ENCODE data around the gene ART1. TPM values are rescaled to one million over a fixed set of nuclear protein-coding genes. Genes with fewer than 3 reads are reported as not detected.

ART1 gene
- total and polyA plus RNA-seq, 2 of the 8 experiments (the other 6 are each of a cell fraction or from before 2014, with no cell fraction given) = not detected

- Histone ChIP-seq H2AFZ (ENCODE audit: low read length) (no peak overlapping the region), H3K18ac (ENCODE audit: extremely low read depth, low read length) (no peak overlapping the region), H3K9ac (replicated peaks in 1 of 4; ENCODE audit: extremely low read depth in 1 of 4, low read depth in 3 of 4, low read length in 3 of 4) (no peak overlapping the region), H3K4ac (replicated peaks; ENCODE audit: insufficient read length, low read depth, low read length) (no peak overlapping the region), H4K8ac (ENCODE audit: extremely low read depth, insufficient read depth, low read length) (no peak overlapping the region), H3K27me3 (replicated peaks in 1 of 4; ENCODE audit: control insufficient read depth in 3 of 4, extremely low read depth in 1 of 4, insufficient read depth in 3 of 4, low read length in 3 of 4) (no peaks in the 10 kb centered on the region), H3K23me2 (ENCODE audit: low read depth, low read length) (no peaks in the 10 kb centered on the region), H3K4me1 (replicated peaks in 1 of 4; ENCODE audit: control insufficient read depth in 3 of 4, insufficient read depth in 4 of 4, low read length in 3 of 4) (no peaks in the 10 kb centered on the region), H2BK20ac (ENCODE audit: low read length) (no peak overlapping the region), H4K20me1 (replicated peaks in 1 of 2; ENCODE audit: control insufficient read depth in 1 of 2, insufficient read depth in 2 of 2, low read length in 2 of 2) (peaks cover 0 to 3% of the 10 kb centered on the region in 2 experiments), H3K56ac (replicated peaks; ENCODE audit: insufficient read length, low read depth, low read length) (no peak overlapping the region), H2AK5ac (ENCODE audit: low read depth, low read length) (no peak overlapping the region), H3K27ac (ENCODE audit: low read depth, low read length) (no peak overlapping the region), H3K79me2 (ENCODE audit: control insufficient read depth in 1 of 2, insufficient read depth in 2 of 2, low read length in 2 of 2) (no peaks in the 10 kb centered on the region), H3K4me3 (ENCODE audit: extremely low read depth in 1 of 4, insufficient read depth in 2 of 4, low read depth in 3 of 4, low read length in 4 of 4) (no peak overlapping the region), H2BK12ac (ENCODE audit: low read depth, low read length) (no peak overlapping the region), H2BK5ac (ENCODE audit: low read depth, low read length) (no peak overlapping the region), H2BK120ac (replicated peaks; ENCODE audit: low read depth, low read length) (no peak overlapping the region), H4K5ac (ENCODE audit: insufficient read length, low read depth, low read length) (no peak overlapping the region), H2BK15ac (ENCODE audit: low read length) (no peak overlapping the region), H3K23ac (ENCODE audit: insufficient read length) (no peak overlapping the region), H3K79me1 (ENCODE audit: low read depth, low read length) (no peaks in the 10 kb centered on the region), H4K91ac (replicated peaks; ENCODE audit: insufficient read length, low read length) (no peak overlapping the region), H3K4me2 (ENCODE audit: insufficient read depth in 1 of 2, low read depth in 2 of 2, low read length in 2 of 2) (no peak overlapping the region), H3K14ac (ENCODE audit: insufficient read length) (no peak overlapping the region), H3K36me3 (ENCODE audit: control insufficient read depth in 2 of 4, insufficient read depth in 4 of 4, low read length in 3 of 4) (peaks cover 39 to 95% (median 85%) of the 10 kb centered on the region in 4 experiments), H3K9me3 (ENCODE audit: insufficient read depth in 2 of 2, low read depth in 1 of 2, low read length in 1 of 2) (no peaks in the 10 kb centered on the region)
- FAIRE-seq = no peak
- DNase-seq (ENCODE audit: low read depth in 1 of 2, low spot score in 2 of 2) = no peak
- WGBS, 2 experiments (ENCODE audit: extremely low coverage in 1 of 2, insufficient coverage in 1 of 2, insufficient read length in 1 of 2, insufficient replicate concordance in 2 of 2, low coverage in 1 of 2, low lambda C conversion rate in 2 of 2, missing lambda C conversion rate in 1 of 2) = 90% methylated on average over 3 of the region's 3 CpGs; no CpG with 5 or more reads in 1 of the 2 experiments
- TF ChIP-seq POLR2AphosphoS5 (IDR thresholded peaks at IDR 0.05; ENCODE audit: low read depth, low read length) (no peak), ASH2L (IDR thresholded peaks at IDR 0.05; ENCODE audit: low read length) (no peak), ZNF274 (IDR thresholded peaks at IDR 0.05; ENCODE audit: borderline replicate concordance, extremely low read depth, low read length) (no peak), MAFK (IDR thresholded peaks at IDR 0.05; ENCODE audit: low read depth, low read length) (no peak), SP2 (IDR thresholded peaks at IDR 0.05; ENCODE audit: low read length) (no peak), CTCF (IDR thresholded peaks at IDR 0.05; ENCODE audit: control extremely low read depth in 1 of 3, insufficient read depth in 1 of 3, low read depth in 1 of 3, low read length in 3 of 3) (no peak), SRF (IDR thresholded peaks at IDR 0.05; ENCODE audit: low read depth, low read length) (no peak)
- POLR2A ChIA-PET (ENCODE audit: partially characterized antibody) = no interaction called here
- CTCF ChIA-PET (ENCODE audit: partially characterized antibody) = interaction anchor here (1.1 to 1.7 kb wide), 2 partner anchors 9 to 20 kb away, joined by 3 read pairs; no protein-coding TSS in a partner anchor
These were observed 34.1 kb downstream of the ART1 start for GRCh38 chr11:3679077-3679476.

Measured in H1 (cell line).